Measurements from ENCODE around the gene TBC1D1.
A peak's percentile ranks its signal among the peaks of the same experiment; 100 is the strongest.

TBC1D1 gene

GRCh38 chr4:38106311-38106710, 215.4 kb downstream of the TBC1D1 start:
- Histone ChIP-seq H3K4me1 (ENCODE audit: low read length) (peaks cover 31% of the 10 kb centered on the region), H3K9me3 (replicated peaks; ENCODE audit: insufficient read depth, low read length) (no peaks in the 10 kb centered on the region), H3K9me2 (replicated peaks; ENCODE audit: insufficient read depth, low read length) (no peaks in the 10 kb centered on the region), H4K20me1 (ENCODE audit: insufficient read depth, low read length) (no peaks in the 10 kb centered on the region), H2AFZ (ENCODE audit: low read length) (no peak overlapping the region), H3K4me2 (ENCODE audit: low read depth, low read length) (peak overlapping the region; percentile 46; the same call in 1 of the 2 replicates), H3K9ac (ENCODE audit: low read length) (no peak overlapping the region), H3K27me3 (replicated peaks; ENCODE audit: insufficient read depth, low read length) (no peaks in the 10 kb centered on the region), H3K79me2 (ENCODE audit: low read length) (peaks cover 9% of the 10 kb centered on the region), H3K27ac (ENCODE audit: low read length) (peak overlapping the region; percentile 69; the same call in 1 of the 2 replicates), H3K4me3 (ENCODE audit: low read length) (no peak overlapping the region), H3K36me3 (replicated peaks; ENCODE audit: insufficient read depth, low read length) (no peaks in the 10 kb centered on the region), H3F3A (ENCODE audit: insufficient read depth, low read length) (peaks cover 9% of the 10 kb centered on the region)
- no peak for DNase-seq
- no peak for TF ChIP-seq CTCF (IDR thresholded peaks at IDR 0.05; ENCODE audit: low read length)
- no peak for TF ChIP-seq EZH2 (optimal IDR thresholded peaks at IDR 0.05; ENCODE audit: low read depth, low read length)
- no peak for TF ChIP-seq EZH2phosphoT487 (IDR thresholded peaks at IDR 0.05; ENCODE audit: low read length)

DNA sequence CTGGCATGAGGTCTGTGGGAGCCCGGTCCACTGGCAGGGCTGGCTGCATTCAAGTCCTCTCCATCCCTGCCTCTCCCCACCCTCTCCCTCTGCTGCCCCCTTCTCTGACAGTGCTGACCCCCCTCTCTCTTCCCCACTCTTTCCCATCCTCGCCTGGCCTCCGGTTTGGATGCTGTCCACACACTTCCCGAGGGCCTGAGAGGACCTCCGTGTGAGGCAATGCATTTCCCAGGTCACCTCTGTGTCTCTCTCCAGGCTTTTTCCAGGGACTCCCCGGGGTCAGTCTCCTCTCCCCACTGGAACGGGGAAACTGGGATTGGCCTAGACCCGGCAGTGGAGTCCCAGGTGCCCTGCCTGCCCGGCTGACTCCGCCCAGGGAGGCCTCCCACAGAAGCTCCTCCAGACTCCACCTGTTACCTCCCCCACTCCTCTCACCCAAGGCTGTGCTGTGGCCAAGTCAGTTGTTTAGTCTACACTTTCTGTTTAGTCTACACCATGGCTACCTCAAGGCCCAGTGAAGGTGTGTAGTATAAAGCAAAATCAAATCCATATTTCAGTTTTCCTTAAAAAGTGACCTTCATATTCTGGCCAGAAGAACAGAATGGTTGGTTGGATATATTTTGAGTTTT, 216.1 kb downstream of the TBC1D1 start:
- H4K20me1 ChIP-seq (ENCODE audit: insufficient read depth, low read length) = no peaks in the 10 kb centered on the region
- no peaks in the 10 kb centered on the region for H3K27me3 ChIP-seq (replicated peaks; ENCODE audit: insufficient read depth, low read length)
- H3K36me3 ChIP-seq (replicated peaks; ENCODE audit: insufficient read depth, low read length) = no peaks in the 10 kb centered on the region
- H3K27ac ChIP-seq (ENCODE audit: low read length) = no peak overlapping the region
- peaks cover 9% of the 10 kb centered on the region for H3K79me2 ChIP-seq (ENCODE audit: low read length)
- no peak for DNase-seq
- TF ChIP-seq EZH2phosphoT487 (IDR thresholded peaks at IDR 0.05; ENCODE audit: low read length) (no peak), EZH2 (optimal IDR thresholded peaks at IDR 0.05; ENCODE audit: low read depth, low read length) (no peak), CTCF (IDR thresholded peaks at IDR 0.05; ENCODE audit: low read length) (no peak)
- no peak overlapping the region for H3K9ac ChIP-seq (ENCODE audit: low read length)
- no peak overlapping the region for H3K4me2 ChIP-seq (ENCODE audit: low read depth, low read length)
- H2AFZ ChIP-seq (ENCODE audit: low read length) = no peak overlapping the region
- no peak overlapping the region for H3K4me3 ChIP-seq (ENCODE audit: low read length)
- peaks cover 38% of the 10 kb centered on the region for H3K4me1 ChIP-seq (ENCODE audit: low read length)
- H3K9me2 ChIP-seq (replicated peaks; ENCODE audit: insufficient read depth, low read length) = no peaks in the 10 kb centered on the region
- H3F3A ChIP-seq (ENCODE audit: insufficient read depth, low read length) = peaks cover 16% of the 10 kb centered on the region
- no peaks in the 10 kb centered on the region for H3K9me3 ChIP-seq (replicated peaks; ENCODE audit: insufficient read depth, low read length)

DNA sequence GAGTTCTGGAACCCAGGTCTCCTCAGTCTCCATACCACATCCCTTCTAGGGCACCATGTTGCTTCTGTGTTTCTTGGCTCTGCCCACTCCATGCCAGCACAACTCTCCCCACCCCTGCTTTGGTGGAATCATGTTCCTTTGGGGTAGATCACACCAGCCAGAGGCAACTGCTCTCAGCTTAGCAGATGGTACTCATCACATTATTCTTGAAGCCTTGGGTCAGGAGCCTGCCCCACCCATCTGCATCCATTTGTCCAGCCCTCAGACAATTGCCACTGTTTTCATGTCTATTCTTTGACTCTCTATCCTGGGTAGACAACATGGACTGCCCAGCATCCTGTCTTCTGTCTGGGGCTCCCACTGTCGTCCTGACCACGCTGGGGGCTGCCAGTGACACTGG, 216.9 kb downstream of the TBC1D1 start:
- Histone ChIP-seq H3K4me1 (ENCODE audit: low read length) (peaks cover 42% of the 10 kb centered on the region), H3K27ac (ENCODE audit: low read length) (no peak overlapping the region), H3F3A (ENCODE audit: insufficient read depth, low read length) (peaks cover 16% of the 10 kb centered on the region), H3K4me3 (ENCODE audit: low read length) (no peak overlapping the region), H2AFZ (ENCODE audit: low read length) (no peak overlapping the region), H3K9ac (ENCODE audit: low read length) (no peak overlapping the region), H3K9me3 (replicated peaks; ENCODE audit: insufficient read depth, low read length) (no peaks in the 10 kb centered on the region), H3K79me2 (ENCODE audit: low read length) (peaks cover 15% of the 10 kb centered on the region), H3K27me3 (replicated peaks; ENCODE audit: insufficient read depth, low read length) (no peaks in the 10 kb centered on the region), H3K36me3 (replicated peaks; ENCODE audit: insufficient read depth, low read length) (no peaks in the 10 kb centered on the region), H3K9me2 (replicated peaks; ENCODE audit: insufficient read depth, low read length) (no peaks in the 10 kb centered on the region), H4K20me1 (ENCODE audit: insufficient read depth, low read length) (no peaks in the 10 kb centered on the region), H3K4me2 (ENCODE audit: low read depth, low read length) (no peak overlapping the region)
- no peak for TF ChIP-seq CTCF (IDR thresholded peaks at IDR 0.05; ENCODE audit: low read length)
- no peak for TF ChIP-seq EZH2phosphoT487 (IDR thresholded peaks at IDR 0.05; ENCODE audit: low read length)
- TF ChIP-seq EZH2 (optimal IDR thresholded peaks at IDR 0.05; ENCODE audit: low read depth, low read length) = no peak
- DNase-seq = no peak

Data from MM.1S (cell line).